Measurements from ENCODE around the gene AOC1.

Gene AOC1

GRCh38 chr7:150866932-150867564, 14.7 kb downstream of the AOC1 start:
- TF ChIP-seq POLR2AphosphoS5 (IDR thresholded peaks at IDR 0.05; ENCODE audit: low read depth, low read length), result no peak
- TF ChIP-seq FOXP2 (optimal IDR thresholded peaks at IDR 0.05; ENCODE audit: borderline replicate concordance, extremely low read depth, extremely low read length, insufficient read depth), result no peak
- no peak for TF ChIP-seq REST (IDR thresholded peaks at IDR 0.05; ENCODE audit: insufficient read depth in 1 of 2, low read depth in 2 of 2, low read length in 2 of 2)
- no peak for TF ChIP-seq TAF1 (IDR thresholded peaks at IDR 0.05; ENCODE audit: borderline replicate concordance, insufficient read depth, low read length)
- TF ChIP-seq SIN3A (IDR thresholded peaks at IDR 0.05; ENCODE audit: borderline replicate concordance, insufficient read depth, low read length), result no peak

GRCh38 chr7:150867605-150868004, 15.3 kb downstream of the AOC1 start:
- TF ChIP-seq REST (IDR thresholded peaks at IDR 0.05; ENCODE audit: insufficient read depth in 1 of 2, low read depth in 2 of 2, low read length in 2 of 2) (no peak), FOXP2 (optimal IDR thresholded peaks at IDR 0.05; ENCODE audit: borderline replicate concordance, extremely low read depth, extremely low read length, insufficient read depth) (no peak), POLR2AphosphoS5 (IDR thresholded peaks at IDR 0.05; ENCODE audit: low read depth, low read length) (no peak), SIN3A (IDR thresholded peaks at IDR 0.05; ENCODE audit: borderline replicate concordance, insufficient read depth, low read length) (no peak), TAF1 (IDR thresholded peaks at IDR 0.05; ENCODE audit: borderline replicate concordance, insufficient read depth, low read length) (no peak)

- TF ChIP-seq SIN3A (IDR thresholded peaks at IDR 0.05; ENCODE audit: borderline replicate concordance, insufficient read depth, low read length) (no peak), REST (IDR thresholded peaks at IDR 0.05; ENCODE audit: insufficient read depth in 1 of 2, low read depth in 2 of 2, low read length in 2 of 2) (no peak), FOXP2 (optimal IDR thresholded peaks at IDR 0.05; ENCODE audit: borderline replicate concordance, extremely low read depth, extremely low read length, insufficient read depth) (no peak), TAF1 (IDR thresholded peaks at IDR 0.05; ENCODE audit: borderline replicate concordance, insufficient read depth, low read length) (no peak), POLR2AphosphoS5 (IDR thresholded peaks at IDR 0.05; ENCODE audit: low read depth, low read length) (no peak)
These were observed 17.1 kb downstream of the AOC1 start for GRCh38 chr7:150869467-150869866.

GRCh38 chr7:150871601-150872000, 19.3 kb downstream of the AOC1 start:
- TF ChIP-seq TAF1 (IDR thresholded peaks at IDR 0.05; ENCODE audit: borderline replicate concordance, insufficient read depth, low read length), result no peak
- TF ChIP-seq SIN3A (IDR thresholded peaks at IDR 0.05; ENCODE audit: borderline replicate concordance, insufficient read depth, low read length), result no peak
- no peak for TF ChIP-seq POLR2AphosphoS5 (IDR thresholded peaks at IDR 0.05; ENCODE audit: low read depth, low read length)
- TF ChIP-seq REST (IDR thresholded peaks at IDR 0.05; ENCODE audit: insufficient read depth in 1 of 2, low read depth in 2 of 2, low read length in 2 of 2), result no peak
- TF ChIP-seq FOXP2 (optimal IDR thresholded peaks at IDR 0.05; ENCODE audit: borderline replicate concordance, extremely low read depth, extremely low read length, insufficient read depth), result no peak
